ENCODE data around the gene LMNA. TPM values are rescaled to one million over a fixed set of nuclear protein-coding genes. Genes with fewer than 3 reads are reported as not detected.

The LMNA gene
- total RNA-seq, 1 experiment from 2014 or later = 51.0 TPM

- H3K4ac ChIP-seq (ENCODE audit: low read depth, low read length) = no peak overlapping the region
- no peak overlapping the region for H2BK15ac ChIP-seq (ENCODE audit: low read depth, low read length)
- no peak overlapping the region for H3T11ph ChIP-seq (ENCODE audit: low read length)
- no peak overlapping the region for H3K9ac ChIP-seq (ENCODE audit: extremely low read depth, insufficient read length, low read length)
- no peaks in the 10 kb centered on the region for H3K79me1 ChIP-seq (ENCODE audit: insufficient read depth, low read depth, low read length, poor library complexity, severe bottlenecking)
- H2BK120ac ChIP-seq (ENCODE audit: low read depth, low read length, poor library complexity, severe bottlenecking) = no peak overlapping the region
- Mint-ChIP-seq H3K4me3 (no peak overlapping the region; a peak in 1 of 5 replicates), H3K27me3 (ENCODE audit: low read depth) (no peaks in the 10 kb centered on the region), H3K36me3 (ENCODE audit: insufficient read depth in 1 of 3, low read depth in 3 of 3) (peaks cover 6 to 13% (median 9%) of the 10 kb centered on the region in 3 experiments; a peak in 6 of 7 replicates), H3K4me1 (peaks cover 41% of the 10 kb centered on the region in 2 experiments), H3K27ac (0 out of 7 replicates have a peak overlapping the region, but pooled peaks of 1 of the 3 experiments have one; percentile 10), H3K9me3 (no peaks in the 10 kb centered on the region; a peak in 1 of 5 replicates)
- H2AK5ac ChIP-seq (ENCODE audit: insufficient read length, low read length) = no peak overlapping the region
- no peaks in the 10 kb centered on the region for H3K23me2 ChIP-seq (ENCODE audit: insufficient read length, low read depth, low read length, poor library complexity, severe bottlenecking)
- H4K8ac ChIP-seq (replicated peaks; ENCODE audit: insufficient read length, low read depth, low read length) = no peak overlapping the region
- H3K56ac ChIP-seq (ENCODE audit: insufficient read length, low read depth, low read length) = no peak overlapping the region
- no peak overlapping the region for H2AFZ ChIP-seq (ENCODE audit: low read length)
- no peaks in the 10 kb centered on the region for H3K79me2 ChIP-seq (ENCODE audit: insufficient read depth, low read length)
- H3K27ac ChIP-seq (ENCODE audit: insufficient read length, low read depth, low read length) = no peak overlapping the region
- no CpG with 5 or more reads among the region's 3 CpGs for WGBS (ENCODE audit: extremely low coverage, insufficient read length, low lambda C conversion rate)
- no peaks in the 10 kb centered on the region for H3K9me3 ChIP-seq (ENCODE audit: control insufficient read depth, low read depth, low read length)
- H4K5ac ChIP-seq (ENCODE audit: insufficient read length, low read depth, low read length) = no peak overlapping the region
- H3K4me2 ChIP-seq (ENCODE audit: insufficient read depth, insufficient read length, low read length) = no peak overlapping the region
- peaks cover 2% of the 10 kb centered on the region for H4K20me1 ChIP-seq (ENCODE audit: control insufficient read depth, insufficient read depth, insufficient read length)
- H3K4me1 ChIP-seq (ENCODE audit: insufficient read depth, low read length) = 0 out of 2 replicates have a peak, but pooled peaks cover 2% of the 10 kb centered on the region
- H3K18ac ChIP-seq (ENCODE audit: insufficient read length, low read depth, low read length) = no peak overlapping the region
- no peak overlapping the region for H4K91ac ChIP-seq (ENCODE audit: insufficient read length, low read depth, low read length)
- H3K14ac ChIP-seq (ENCODE audit: insufficient read depth, low read length) = no peak overlapping the region
- H3K23ac ChIP-seq (ENCODE audit: insufficient read length, low read depth, low read length) = no peak overlapping the region
- no peak overlapping the region for H2BK12ac ChIP-seq (ENCODE audit: insufficient read length, low read depth, low read length)
- TF ChIP-seq, protein P1, sequence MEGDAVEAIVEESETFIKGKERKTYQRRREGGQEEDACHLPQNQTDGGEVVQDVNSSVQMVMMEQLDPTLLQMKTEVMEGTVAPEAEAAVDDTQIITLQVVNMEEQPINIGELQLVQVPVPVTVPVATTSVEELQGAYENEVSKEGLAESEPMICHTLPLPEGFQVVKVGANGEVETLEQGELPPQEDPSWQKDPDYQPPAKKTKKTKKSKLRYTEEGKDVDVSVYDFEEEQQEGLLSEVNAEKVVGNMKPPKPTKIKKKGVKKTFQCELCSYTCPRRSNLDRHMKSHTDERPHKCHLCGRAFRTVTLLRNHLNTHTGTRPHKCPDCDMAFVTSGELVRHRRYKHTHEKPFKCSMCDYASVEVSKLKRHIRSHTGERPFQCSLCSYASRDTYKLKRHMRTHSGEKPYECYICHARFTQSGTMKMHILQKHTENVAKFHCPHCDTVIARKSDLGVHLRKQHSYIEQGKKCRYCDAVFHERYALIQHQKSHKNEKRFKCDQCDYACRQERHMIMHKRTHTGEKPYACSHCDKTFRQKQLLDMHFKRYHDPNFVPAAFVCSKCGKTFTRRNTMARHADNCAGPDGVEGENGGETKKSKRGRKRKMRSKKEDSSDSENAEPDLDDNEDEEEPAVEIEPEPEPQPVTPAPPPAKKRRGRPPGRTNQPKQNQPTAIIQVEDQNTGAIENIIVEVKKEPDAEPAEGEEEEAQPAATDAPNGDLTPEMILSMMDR (conservative IDR thresholded peaks at IDR 0.05) = no peak
- no peak overlapping the region for H2BK20ac ChIP-seq (ENCODE audit: low read depth, low read length, poor library complexity, severe bottlenecking)
- H2BK5ac ChIP-seq (ENCODE audit: insufficient read length, low read length) = no peak overlapping the region
- no peaks in the 10 kb centered on the region for H3K27me3 ChIP-seq (ENCODE audit: insufficient read depth, low read length)
- DNase-seq = no peak
These were observed 15.2 kb upstream of the LMNA start for GRCh38 chr1:156099282-156099681.

Measured in H9 (cell line).